Cerebellar cortex (tissue), 1 donor: ENCODE data around the gene STOM.
A peak's percentile ranks its signal among the peaks of the same experiment; 100 is the strongest.

Experiments
- DNase-seq: peaks from one replicate; pipeline ENCODE4 v3.0.0-alpha.2; 2015; ENCODE audit warnings: low spot score

The STOM gene

DNA sequence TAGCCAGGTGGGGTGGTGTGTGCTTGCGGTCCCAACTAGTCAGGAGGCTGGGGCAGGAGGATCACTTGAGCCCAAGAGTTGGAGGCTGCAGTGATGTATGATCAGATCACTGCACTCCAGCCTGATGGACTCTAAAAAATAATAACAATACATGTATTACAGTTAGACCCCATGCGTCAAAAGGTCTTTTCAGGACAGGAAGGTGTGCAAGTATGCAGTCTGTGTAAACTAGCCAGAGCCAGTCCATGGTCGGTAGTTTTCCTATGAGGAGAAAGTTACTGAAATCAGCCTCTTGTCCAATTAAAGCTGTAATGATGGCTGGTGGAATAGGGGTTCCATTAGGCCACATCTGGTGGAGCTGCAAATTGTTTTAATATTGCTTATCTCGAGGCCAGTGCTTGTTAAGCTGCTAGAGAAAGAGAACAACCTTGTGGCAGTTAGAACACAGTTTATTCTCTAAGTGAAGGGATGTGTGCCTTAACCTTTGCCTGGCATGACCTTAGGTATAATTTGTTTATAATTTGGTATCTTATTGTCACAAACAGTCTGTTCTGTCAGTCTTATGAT is 1.5 kb upstream of the STOM start:
- DNase-seq, result no peak

DNA sequence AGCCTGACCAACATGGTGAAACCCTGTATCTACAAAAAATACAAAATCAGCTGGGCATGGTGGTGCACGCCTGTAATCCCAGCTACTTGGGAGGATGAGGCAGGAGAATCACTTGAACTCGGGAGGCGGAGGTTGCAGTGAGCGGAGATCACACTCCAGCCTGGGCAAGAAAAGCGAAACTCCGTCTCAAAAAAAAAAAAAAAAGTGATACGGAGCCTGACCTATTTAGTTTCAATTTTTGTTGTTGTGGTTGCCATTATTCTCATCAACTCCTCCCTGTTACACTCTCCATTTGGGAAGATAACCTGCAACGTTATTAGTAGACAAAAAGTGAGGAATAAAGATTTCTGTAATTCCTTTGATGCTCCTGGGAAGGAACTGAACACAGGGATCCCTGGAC is 1.3 kb downstream of the STOM start:
- no peak for DNase-seq

DNA sequence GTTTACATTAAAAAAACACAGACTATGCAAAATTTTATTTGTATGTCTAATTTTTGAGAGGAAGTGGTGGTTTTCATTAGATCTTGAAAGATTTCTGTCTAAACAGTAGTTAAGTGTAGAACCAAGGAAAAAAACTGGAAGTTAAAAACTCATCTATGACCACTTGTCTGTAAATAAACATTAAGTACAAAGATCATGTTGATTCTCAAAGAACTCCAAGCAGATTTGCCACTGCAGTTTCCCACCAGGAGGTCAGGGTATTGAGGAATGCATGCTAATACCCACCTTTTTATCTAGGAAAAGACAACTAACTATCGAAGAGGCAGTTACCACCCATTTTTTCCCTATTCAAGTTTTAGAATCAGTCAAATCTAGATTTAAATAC is 1.9 kb downstream of the STOM start:
- no peak for DNase-seq

DNA sequence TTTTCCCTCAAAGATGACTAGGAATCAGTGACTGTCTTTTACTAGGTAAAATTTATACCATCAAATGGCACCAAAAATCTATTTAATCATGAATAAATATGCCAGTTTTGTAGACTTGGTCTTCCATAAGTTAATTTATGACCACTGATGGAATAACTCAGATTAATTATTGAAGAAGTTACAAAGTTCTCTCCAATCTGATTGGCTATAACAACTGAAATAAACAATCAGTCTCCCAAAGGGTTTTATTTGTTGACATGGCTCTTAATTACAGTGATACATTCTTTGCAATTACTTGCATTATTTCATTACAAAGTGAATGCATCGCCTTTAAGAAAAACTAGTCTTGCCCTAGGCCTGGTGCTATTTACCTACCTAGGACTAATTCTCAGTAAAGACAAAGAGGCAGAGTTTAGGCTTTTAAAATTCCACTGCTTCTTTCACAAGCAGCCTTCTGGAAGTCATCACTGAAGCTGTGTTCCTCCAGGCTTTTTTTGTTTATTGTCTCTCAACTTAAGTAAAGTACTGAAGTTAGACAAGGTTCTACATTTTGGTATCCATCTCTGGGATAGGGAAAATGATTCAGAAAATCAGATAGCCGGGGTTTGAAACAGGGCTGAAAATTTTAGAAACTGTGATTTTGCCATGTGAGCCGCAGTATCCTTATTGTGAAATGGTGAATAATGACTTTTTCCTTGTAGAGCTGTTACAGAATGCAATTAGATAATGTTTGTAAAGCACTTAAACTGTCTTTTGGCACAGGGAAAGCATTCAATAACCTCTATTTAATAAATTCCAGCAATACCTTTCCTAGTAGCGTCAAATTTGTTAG is 2.5 kb downstream of the STOM start:
- no peak for DNase-seq

DNA sequence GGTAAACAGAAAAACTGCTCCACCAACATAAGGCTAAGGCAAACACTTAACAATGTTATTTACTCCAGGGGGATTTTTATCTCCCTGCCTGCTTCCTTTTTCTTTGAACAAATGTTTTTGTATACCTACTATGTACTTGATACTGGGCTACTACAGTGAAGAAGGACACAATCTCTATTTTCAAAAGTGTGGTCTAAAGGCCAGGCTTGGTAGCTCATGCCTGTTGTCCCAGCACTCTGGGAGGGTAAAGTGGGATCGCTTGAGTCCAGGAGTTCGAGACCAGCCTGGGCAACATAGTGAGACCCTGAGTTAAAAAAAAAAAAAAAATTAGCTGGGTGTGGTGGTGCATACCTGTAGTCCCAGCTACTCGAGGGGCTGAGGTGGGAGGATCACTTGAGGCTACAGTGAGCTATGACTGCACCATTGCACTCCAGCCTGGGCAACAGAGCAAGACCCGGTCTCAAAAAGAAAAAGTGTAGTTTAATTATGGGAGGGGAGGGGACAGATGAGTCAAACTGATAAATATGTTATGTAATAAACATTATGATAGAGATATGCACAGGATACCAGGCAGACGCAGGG is 3.3 kb downstream of the STOM start:
- DNase-seq, result no peak

DNA sequence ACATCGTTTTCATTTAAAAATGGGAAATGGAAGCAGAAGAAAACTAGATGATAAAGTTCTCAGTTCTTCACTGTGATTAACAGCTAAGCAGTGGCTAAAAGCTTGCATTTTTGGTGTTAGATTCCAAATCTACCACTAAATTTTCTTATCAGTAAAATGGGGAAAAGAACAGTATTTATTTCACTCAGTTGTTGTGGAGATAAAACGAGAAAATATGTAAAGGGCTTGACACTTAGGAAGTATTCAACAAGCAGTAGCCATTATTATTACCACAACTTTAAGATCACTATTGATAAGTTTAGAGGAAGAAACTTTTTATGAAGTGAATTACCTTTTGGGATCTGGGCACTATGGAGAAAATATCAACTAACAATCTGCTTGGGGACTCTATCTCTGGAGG is 4.5 kb downstream of the STOM start:
- no peak for DNase-seq

DNA sequence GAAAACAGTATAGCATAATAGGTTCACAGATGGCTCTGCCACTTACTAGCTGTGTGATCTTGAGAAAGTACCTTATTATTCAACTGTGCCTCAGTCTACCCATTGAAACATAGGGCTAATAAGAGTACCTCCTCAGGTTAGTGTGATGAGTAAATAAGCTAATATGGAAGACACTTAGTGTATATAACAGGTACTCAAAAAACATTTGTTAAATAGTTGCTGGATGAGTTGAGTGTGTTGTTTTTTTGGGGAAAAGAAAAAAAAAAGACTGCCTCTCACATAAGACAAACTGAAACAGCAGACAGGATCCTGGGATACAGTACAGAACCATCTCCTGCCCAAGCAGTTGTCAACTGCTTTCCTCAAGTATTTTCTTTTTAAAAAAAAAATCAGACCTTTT is 5.2 kb downstream of the STOM start:
- DNase-seq, result no peak

DNA sequence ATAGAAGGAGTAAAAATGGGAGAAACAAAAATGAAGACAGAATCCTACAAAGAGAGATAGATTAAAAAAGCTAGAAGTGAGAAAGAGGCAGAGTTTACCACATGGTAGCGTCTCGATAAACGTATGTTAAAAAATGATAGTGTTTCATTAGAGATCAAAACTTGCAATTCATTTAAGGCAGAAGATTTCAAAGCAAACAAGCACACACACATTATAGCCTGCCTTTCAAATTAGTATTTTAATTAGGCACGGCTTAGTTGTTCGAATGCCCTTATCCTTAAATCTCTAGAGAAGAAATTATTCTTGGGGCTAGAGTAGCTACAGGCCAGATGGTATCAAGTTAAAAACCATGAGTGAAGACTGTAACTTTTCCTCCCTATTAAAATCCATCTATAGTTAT is 6.0 kb downstream of the STOM start:
- DNase-seq, result no peak

DNA sequence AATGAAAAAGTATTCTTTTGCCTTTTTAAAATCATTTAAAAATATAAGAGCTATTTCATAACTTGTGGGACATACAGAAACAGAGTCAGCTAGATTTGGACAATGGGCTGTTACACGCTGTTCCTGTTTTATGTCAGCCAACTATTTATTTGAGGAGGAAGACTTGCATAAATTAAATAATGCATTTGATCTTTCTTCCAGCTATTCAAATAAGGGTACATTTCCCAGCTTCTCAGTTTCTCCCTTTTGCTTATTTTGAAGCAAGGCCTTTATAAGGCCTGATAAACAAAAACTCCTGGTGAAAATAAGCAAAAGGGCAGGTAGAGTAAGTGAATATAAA is 6.5 kb downstream of the STOM start:
- no peak for DNase-seq

DNA sequence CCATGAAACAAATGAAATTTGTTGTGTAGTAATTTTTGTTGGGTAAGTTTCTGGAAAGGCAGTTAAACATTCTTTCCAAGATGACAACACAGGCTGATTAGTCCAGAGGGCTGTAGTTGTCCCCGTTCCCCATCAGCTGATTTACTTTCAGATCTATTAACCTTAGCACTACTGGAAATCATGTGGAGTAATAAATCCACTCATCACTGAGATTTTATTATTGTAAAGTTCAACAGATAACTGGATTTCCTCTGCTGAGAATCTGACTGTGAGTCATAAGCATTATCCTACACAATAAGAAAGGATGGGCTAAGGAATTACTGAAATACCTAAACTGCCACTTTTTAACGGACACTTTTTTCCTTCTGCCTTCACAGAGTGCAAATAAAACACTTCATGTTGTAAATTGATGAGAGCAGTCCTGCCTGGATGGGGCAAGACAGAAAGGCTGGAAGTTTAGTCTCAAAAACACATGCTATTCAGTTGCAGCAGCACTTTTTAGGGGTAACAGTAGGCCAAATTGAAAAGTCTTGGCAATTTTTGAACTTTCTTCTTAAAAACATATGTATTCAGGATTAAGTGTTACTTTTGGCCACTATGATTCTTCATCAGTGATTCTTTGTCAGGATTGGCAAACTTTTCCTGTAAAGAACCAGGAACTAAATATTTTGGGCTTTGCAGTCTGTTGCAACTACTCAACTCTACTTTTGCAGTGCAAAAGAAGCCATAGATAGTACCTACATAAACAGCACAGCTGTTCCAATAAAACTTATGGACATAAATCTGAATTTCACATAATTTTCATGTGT is 7.0 kb downstream of the STOM start:
- no peak for DNase-seq

DNA sequence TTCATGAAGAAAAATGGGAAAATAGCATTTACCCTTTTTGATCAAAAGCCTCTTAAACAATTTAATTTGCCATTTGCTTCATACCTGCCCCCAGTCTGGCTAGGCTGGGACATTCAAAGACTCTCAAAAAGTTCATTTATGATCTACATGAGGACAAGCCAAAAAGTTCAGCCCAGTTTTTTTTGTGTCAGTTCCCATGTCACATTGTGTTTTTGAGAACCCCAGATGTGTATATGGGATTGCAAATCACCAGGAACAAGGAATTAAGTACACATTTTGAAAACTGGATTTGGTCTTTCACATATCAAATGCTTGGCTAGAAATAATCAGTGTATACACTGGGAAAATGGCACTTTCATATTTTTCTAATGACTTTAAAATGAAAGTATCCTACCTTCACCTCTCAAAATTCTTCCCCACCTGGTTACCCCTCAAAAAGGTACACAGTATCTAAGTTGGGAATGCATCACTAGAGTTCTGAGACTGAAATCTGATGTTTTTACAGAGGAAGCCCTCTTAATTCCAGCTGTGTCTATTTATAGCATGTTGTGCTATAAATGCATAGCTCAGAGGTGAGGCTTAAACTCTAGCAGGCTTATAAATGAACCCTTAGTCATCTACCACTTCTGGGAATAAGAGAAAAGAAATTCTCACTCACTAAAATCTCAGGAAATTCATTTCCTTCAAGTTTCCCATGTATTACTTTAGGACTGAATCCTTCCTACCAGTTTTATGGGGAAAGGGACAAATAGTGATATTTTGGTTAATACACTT is 9.3 kb downstream of the STOM start:
- no peak for DNase-seq

DNA sequence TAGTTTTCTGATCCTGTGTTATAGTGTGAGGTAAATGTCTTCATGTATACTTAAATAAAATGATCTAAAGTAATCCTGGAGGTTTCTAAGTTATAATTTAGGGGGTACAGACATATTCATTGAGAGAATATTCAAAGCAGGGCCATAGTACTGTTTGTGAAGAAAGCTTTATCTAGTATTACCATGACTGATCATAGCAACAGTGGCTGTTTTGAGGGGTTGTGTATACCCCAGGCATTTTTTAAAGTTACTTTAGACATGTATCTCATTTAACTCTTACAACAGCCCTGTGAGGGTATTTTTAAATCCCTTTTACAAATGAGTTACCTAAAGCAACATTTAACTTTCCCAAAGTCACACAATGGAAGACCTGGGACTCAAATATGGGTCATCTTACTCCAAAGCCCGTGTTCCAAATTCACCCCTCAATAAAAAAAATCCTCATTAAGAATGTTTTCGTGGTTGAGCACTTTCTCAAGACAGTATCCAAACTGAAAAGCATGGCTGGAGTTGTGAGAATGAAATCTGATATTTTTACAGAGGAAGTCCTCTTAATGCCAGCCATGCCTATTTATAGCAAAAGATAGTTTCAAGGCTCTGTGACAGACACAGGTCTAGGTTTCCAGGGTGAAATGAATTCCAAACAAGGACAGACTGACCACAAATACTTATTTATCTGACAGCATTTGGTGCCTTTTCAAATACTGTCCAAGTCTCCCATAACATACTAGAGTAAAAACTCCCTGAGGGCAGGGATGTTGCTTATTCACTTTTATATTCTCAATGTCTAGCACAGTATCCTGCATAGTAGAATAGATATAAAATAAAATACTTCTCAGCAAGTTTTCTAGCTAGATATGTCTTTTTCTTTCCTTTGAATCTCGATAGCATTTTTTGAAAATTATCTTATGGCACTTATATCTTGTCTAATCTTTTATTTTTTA is 10.4 kb downstream of the STOM start:
- no peak for DNase-seq

DNA sequence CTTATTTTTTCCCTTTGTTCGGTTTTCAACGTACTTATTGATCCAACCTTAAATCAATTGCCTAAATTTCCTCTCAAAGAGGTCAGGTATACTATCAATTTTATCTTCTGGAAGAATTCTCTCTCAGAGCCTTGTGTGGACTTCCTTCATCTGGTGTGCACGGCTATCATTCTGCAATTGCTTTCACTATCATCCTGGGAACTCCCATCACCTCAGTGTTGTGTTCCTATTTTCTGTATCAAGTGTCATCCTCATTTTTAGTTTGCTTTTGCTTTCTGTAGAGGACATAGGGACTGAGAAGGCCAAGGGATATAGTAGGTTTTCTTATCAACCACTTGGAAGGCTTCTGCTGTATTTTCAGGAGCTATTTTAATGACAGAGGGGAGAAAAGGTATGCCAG is 11.3 kb downstream of the STOM start:
- DNase-seq, result no peak

DNA sequence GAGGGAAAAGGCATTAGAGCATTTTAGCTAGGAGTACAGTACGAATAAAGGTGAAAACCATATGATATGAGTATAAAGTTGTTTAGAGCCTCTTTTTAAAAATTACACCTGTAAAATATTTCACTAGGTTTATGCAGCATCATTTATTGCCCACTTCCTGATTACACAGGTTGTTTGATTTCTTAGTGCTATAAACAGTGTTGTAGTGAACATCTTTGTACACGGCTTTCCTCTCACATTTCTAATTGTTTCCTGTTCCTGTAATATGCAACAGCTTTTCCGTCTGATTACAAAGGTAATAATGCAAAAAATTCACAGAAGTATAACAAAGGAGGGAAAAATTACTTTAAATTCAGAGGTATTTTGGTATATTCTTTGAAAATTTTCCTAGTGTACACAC is 13.0 kb downstream of the STOM start:
- no peak for DNase-seq

DNA sequence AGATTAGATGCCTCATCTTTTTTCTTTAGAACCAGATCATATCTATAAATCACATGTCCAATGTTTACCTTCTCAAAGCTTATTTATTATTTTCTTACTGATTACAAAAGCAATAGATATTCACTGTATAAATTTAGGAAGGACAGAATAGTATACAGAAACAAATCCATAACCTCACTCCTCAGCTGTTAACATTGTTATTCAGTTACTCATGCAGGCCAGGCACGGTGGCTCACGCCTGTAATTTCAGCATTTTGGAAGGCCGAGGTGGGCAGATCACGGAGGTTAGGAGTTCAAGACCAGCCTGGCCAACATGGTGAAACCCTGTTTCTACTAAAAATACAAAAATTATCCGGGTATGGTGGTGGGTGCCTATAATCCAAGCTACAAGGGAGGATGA is 15.3 kb downstream of the STOM start:
- no peak for DNase-seq

DNA sequence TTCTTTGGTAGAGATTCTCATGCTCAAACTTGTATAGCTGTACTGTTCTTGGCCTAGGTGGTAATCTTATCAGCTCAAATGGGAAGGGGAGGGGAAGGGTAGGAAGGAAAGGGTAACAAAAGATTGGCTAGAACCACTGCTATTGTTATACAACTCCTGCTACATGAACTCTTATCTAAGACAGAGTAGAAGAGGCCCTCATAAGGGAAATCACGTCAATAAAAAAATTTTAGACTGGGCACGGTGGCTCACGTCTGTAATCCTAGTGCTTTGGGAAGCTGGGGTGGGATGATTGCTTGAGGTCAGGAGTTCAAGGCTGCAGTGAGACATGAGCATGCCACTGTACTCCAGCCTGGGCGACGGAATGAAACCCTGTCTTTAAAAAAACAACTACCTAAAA is 15.9 kb downstream of the STOM start:
- no peak for DNase-seq

DNA sequence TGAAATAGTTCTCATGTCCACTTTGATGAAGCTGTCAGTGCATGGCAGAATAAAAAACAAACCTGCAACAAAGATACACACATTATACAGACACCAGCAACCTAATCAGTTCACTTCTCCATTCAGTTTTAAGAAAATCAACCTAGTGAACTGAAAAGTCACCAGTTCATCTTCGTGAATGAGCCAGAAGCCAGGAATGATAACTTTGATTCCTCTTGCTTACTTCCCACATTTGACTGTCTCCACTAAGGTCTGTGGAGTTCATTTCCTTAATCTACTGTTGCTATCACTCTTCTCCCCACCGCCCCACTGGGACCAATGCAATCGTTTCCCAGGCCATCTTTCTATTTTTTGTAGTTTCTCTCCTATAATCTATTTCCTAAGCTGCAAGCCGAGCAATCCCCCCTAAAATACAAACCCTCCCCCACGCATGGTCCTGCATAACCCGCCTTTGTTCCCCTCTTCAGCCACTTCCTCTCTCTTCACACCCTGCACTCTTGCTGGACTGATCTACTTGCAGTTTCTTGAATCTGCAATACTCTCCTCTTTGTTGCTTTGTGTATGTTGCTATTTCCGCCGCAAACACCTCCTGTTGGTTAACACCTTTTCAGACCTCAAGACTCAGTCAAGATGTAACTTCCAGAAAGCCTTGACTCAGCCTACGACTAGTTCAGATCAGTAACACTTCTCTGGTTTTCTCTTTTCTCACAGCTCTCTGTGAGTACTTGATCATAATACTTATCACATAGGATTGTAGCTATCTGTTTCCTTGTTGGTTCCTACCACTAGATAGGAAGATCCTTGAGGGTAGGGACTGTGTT is 16.6 kb downstream of the STOM start:
- no peak for DNase-seq

DNA sequence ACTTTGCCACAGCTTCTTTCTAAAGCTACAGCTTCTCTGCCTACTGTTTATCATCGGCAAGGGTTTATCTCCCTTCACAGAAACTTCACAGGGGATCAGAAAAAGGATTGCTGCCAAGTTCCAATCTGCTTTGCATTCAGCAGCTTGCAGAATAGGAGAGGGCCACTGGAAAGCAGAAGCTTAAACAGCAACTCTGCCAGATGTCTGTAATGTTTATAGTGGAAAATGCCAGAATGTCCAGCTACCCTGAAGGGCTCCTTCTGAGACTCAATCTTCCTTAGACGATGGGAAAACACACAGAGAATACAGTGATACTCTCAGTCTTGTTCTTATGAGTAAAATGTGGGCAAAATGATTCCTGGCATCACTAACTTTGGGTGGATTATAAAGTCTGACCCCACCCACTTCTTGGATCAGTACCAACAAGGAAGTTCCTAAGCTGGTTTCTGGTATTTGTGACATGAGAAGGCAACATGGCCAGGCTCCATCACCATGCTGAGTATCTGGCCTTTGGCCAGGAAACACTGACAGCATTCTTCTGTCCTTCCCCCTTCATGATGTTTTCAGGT is 19.0 kb downstream of the STOM start:
- peak; percentile 34 for DNase-seq

DNA sequence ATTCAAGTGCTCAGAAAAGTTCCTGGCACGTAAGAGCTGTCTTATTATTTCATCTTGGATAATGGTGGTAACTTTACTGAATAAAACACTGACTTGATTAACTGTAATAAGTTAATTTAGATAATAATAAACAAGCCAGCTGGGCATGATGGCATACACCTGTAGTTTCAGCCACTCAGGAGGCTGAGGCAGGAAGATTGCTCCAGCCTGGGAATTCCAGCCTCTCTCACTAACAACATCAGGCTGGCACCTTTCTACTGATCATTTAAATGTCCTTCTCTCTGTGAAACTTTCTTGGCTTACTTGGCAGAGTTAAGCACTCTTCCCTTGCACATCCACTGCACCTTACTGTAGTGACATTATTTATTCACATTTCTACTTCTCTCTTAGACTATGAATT is 20.0 kb downstream of the STOM start:
- DNase-seq, result no peak

DNA sequence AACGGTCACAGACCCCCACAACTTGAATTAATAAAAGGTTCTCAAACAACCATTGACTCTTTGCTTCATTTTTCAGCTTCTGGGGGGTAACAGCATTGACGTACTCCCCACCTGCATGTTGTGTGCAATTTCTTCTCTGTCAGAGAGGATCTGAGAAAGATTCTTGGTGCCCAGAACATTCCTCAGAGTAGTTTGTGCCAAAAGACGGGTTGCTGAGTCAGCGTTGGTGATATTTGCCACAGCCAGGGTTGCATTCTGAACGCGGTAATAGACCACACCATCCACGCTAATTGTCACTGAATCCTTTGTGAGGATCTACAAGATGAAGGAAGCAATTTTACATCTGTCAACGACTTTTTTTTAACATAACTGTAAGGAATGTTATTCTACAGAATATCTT is 21.0 kb downstream of the STOM start:
- DNase-seq, result no peak
